ENCODE measurements around the gene LRRC3B.
"Not testable (repeated sequence)": the region's sequence is repeated elsewhere in the genome, so short reads cannot be mapped to it uniquely, and the experiment has no call there.

The LRRC3B gene, protein sequence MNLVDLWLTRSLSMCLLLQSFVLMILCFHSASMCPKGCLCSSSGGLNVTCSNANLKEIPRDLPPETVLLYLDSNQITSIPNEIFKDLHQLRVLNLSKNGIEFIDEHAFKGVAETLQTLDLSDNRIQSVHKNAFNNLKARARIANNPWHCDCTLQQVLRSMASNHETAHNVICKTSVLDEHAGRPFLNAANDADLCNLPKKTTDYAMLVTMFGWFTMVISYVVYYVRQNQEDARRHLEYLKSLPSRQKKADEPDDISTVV

DNA sequence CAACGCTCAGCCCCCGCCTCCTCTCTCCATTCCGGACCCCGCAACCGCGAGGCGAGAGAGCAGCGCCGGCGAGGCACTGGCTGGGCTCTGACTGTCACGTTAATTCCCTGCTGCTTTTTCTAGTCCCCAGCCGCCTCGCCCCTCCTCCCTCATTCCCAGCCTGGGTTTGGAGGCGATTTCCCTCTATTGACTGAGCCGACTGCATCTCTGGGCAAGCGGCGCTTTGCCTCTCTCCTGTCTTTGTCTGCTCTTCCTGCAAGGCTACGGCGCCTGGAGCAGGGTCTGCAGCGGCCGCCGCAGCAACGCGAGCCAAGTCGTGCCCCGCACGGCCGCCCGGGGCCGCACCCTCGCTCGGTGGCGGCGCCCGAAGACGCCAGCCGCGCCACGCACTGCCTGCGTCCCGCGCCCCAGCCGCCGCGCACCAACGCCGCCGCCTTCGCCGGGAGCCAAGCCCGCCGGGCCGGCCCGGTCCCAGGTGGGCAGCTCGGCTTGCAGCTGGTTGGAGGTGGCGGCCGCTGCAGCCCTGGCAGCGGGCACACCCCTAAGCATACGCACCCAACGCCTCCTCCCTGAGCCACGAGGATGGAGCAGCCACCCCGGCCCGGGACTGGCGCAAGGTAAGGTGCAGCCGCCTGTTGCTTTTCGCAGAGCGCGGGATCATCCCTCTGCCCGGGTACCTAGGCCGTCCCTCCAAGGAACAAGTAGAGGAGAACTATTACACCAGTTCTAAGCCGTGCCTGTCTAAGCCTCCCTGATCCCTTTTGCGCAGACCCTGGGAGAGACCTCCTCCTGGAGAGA lies at the start of gene LRRC3B:
Gene LRRC3B (plus strand): TSS at position 152 of the 798 bp plus-strand sequence. CDS start 86,901 bp downstream, outside the sequence.
- DNase-seq = no peak

DNA sequence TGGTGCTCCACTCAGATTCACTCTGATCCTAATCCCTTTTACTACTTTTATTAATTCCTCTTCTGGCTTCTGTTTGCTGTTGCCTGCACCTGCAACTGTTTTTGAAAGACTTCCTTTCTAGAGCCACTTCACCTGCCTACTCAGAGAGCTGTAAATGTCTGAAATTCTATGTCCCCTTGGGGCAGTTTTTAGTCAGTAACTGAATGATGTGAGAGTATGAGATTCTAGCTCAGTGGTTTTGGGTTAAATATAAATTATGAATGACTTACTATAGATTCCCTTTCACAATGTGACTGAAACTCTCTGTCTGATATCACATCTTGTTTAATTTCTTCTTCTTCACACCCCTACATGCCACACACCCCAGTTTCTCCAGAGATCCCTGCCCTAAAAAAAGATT lies 47.8 kb upstream of the LRRC3B start:
- no peak for DNase-seq

DNA sequence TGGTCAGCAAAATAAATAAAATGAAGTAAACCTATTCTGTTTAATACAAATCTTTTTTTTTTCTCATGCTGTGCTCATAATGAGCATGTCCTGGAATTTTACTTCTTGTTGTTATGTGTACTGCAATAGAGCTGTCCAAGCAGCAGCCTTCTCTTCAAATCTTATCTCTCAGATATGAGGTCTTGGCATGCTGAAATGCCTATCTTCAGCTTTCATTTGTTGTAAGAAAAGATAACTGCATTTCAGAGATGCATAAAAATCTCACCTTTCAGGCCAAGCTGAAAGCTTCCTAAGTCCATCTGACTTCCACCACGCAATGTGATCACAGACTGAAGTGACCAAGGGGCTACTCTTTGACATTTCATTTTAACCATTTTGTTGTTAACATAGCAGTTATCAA lies 43.5 kb upstream of the LRRC3B start:
- no peak for DNase-seq

DNA sequence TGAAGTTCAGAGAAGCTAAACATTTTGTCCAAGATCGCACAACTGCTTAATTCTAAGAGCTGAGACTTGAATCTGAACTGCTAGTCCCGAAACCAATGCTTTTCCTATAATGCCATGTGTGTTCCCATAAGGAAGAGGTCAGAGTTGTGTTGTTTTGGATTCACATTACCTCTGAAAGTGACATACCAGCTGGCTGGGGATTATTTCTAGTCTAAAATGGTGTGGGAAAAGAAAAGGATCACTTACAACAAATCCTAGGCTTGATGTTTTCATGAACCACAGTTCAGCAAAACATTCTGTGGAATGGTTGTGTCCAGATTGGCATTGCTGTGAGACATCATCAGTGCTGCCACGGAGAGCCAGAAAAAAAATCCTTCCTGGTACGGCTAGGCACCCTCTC lies 35.0 kb upstream of the LRRC3B start:
- DNase-seq = no peak

DNA sequence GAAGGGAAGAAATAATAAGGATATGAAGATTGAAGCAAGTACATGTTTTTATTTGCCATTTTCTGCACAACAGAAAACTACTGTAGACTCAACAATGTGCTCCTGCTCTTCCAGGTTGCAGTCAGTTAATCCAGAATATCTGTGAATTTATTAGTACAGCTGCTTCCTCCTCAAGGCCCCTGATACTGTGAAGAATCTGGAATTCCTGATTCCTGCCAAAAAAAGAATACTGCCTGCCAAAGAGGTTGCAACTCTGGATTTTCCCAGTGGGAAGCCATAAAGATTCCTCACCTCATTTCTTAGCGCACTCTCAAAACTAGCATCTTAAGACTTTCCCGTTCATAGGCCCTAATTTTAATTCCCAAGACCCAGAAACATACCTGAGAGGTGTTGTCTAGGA lies 33.6 kb upstream of the LRRC3B start:
- DNase-seq = no peak

DNA sequence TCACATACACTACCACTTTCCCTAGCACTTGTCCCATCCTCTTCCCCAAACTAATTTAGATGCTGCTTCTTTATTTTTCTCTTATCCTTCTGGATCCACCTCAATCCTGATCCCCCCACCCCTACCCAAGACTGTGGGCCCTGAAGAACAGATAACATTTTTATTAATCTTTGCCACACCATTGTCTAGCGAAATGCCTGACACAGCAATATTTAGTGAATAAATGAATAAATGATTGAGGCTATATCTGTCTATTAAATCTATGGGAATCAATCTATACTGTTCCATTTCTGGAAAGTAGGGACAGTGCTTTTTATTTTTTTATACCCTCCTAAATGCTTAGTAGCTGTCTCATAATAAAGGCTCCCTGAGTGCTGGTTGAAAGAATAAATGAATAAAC lies 32.9 kb upstream of the LRRC3B start:
- DNase-seq = no peak

DNA sequence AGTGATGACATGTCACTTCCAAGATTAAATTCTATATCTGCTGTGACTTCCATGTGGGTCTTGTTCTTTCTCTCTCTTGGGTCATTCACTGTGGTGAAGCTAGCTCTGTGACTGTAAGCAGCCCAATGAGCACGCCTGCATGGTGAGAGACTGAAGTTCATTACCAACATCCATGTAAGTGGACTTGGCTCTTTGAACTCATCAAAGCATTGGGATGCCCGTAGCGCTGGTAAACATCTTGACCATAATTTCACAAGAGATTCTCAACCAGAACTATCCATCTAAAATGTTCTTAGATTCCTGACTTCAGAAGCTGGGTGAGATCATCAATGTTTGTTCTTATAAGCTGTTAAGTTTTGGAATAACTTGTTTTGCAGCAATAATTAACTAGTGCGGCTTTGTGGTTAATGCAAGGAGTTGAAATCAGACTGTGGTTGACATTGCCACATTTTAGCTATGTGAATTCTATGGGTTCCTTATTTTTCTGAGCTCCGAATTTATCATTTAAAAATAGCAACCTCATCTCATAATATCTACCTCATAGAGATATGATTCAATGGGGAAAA lies 31.6 kb upstream of the LRRC3B start:
- no peak for DNase-seq

DNA sequence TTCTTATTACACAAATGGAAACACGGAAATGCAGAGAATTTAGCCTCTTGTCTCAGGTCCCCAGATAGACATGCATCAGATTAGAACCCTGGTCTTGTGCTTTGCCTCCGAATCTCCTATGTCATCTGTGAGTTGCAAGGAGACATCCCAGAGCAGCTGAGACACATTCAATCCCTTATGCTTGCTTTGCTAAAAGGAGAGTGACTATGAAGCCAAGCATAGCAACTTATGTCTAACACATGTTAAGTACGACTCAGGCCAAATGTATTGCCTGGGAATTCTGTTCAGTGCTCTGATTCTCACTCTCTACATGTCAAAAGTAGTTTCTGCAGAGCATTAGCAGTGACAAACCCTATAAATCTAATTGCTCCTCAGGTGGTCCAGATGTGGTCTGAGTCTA lies 30.6 kb upstream of the LRRC3B start:
- DNase-seq = no peak

DNA sequence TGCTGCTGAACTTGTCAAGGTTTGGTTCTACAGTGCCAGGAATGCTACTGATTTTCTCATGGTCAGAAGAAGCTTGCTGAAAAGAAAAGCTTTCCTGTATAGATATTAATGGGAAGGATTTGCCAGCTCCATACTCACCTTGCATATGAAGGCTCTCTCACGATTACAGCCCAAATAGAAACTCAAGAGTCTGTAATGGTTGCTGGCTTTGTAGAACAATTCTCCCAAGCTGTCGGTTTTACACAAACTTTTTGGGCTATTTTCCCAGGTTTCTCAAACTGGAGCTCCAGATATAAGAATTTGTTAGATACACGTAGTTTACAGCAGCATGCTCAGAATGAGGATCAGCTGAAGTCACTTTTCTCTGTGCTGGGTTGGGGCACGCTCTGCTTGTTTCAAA lies 30.1 kb upstream of the LRRC3B start:
- no peak for DNase-seq

DNA sequence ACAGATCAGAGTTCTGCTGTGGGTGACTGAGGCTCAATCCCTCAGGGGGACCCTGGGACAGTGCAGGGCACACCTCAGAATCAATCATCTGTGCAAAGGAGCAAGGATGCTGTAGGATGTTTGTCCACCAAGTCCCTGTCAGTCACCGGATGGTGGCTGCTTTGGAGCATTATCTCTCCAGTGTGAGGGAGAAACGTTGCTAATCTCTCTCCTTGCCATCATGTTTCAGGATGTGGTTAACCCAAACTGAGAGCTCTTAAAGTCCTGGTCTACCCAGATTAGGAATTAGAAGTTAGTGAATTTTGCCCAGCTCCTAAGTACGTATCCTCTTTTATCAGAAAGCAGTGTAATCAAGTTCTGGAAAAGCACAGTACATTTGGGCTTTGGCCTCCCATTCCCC lies 26.2 kb upstream of the LRRC3B start:
- no peak for DNase-seq

DNA sequence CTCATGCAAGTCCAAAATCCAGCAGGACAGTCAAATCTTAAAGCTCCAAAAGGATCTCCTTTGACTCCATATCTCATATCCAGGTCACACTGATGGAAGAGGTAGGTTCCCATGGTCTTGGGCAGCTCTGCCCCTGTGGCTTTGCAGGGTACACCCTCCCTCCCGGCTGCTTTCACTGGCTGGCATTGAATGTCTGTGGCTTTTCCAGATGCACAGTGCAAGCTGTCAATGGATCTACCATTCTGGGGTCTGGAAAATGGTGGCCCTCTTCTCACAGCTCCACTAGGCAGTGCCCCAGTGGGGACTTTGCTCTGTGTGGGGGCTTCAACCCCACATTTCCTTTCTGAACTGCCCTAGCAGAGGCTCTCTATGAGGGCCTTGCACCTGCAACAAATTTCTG lies 19.3 kb upstream of the LRRC3B start:
- not testable (repeated sequence) for DNase-seq

DNA sequence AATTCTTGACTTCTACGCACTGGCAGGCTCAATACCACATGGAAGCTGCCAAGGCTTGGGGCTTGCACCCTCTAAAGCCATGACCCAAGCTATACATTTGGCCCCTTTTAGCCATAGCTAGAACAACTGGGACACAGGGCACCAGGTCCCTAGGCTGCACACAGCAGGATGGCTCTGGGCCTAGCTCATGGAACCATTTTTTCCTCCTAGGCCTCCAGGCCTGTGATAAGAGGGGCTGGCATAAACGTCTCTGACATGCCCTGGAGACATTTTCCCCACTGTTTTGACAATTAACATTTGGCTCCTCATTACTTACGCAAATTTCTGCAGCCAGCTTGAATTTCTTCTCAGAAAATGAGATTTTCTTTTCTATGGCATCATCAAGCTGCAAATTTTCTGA lies 18.8 kb upstream of the LRRC3B start:
- DNase-seq = not testable (repeated sequence)

DNA sequence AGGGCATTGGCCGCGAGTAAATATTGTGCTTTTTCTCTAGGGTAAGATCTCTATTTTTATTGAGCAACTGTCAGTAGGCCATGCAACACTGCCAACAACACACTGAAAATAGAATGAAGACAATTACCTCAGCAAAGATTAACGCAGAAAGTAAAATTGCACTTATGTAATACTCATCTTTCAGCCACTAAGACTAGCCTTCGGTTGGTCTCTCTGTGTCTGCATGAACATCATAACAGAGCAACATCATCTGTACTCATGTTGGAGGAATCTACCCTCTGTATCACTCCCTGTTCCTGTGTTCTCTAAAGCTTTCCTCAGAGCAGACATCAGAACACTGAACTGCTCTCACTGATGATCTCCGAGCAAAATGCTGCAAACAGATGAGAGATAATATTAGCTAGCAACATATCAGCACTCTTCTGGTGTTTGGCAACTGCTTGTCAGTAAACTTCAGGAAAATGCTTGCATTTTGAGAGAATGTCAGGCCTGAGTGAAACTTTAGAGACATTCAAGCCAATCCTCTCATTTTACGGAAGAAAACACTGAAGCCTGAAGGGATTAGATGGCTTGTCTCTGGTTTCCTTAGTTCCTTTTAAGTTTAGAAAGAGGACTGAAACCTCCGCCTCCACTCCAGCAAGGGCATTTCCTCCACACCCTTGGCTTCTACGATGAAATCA lies 8.4 kb upstream of the LRRC3B start:
- DNase-seq = no peak

DNA sequence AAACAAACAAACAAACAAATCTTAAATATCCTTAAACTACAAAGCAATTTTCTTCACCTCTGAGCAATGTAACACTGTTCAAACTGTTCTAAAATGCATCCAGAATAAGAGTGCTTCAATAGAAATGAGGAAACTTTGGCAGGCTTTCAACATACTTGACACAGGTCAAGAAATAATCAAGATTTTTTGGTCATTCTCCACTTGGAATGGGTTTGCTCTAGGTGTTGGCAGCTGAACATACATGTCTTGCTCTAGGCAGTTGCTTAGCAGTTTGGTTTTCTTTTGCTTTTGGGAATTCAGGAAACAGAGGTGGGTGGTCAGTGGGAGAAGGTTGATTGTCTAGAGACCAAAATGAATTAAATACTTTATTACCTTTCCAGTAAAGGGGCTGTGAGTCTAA lies 1.4 kb upstream of the LRRC3B start:
- DNase-seq = no peak

DNA sequence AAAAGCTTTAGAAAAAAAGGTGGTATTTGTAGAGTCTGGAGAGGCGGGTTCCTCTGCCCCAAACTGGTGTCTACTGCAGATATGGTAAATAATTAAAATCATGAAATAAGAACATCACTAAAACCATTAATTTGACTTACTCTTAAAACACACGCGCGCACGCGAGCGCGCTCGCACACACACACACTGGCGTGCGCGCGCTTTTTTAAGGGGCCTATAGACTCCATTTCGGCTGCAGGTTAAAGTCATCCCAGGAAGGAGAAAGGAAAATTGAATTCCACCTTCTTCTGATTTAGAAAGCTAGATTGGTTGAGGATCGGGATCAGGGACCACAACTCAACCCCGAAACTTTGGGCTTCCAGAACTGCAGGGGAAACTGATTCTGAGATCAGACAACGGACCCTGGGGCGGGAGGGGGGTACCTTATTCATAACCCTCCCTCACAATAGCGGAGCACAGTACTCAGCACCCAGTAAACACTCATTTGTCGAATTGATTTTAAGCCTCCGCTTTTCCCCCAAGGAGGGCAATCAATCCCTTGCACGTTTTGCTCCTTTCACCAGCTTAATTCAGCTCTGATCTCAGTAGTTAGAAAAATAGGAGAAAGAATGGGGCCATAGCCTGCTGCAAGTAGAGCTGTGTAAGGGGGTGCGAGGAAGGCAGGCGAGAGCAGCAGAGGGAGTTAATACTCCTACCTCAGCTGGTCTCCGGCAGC lies 509 bp upstream of the LRRC3B start:
- DNase-seq = no peak

DNA sequence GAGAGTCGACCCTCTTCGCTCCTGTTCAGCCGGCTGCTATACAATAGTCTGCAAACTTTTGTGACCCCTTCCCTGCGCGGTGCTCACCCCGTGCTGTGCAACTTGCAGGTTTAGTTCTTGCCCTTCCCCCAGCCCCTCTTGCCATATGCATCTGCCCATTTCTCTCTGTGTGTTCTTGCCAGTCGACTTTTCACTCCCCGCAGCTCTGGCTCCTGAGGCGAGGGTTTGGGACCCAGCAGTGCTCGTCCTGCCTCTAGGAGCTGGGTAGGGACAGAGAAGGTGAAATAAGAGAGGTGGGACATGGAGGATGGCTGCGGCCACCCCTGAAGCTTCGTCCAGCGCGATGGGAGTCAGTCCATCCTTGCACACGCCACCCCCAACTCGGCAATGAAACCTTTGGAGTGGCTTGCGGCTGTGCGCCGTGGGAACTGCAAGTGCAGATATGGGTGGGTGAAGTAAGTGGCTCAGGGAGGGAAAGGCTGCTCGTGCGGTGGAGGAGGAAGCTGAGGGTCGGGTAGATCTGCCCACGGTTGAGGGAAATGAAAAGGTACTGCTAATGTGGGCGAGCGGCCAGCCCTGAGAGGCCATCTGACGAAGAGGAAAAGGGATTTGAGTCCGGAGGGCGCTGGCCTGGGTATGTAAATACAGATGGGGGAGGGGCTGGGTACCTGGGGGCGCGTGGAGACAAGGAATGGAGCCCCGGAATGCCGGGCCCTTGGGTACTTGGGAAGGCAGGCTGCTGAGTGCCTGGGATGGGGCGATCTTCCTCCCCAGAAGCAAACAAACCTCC lies 1.0 kb downstream of the LRRC3B start:
- DNase-seq = no peak

DNA sequence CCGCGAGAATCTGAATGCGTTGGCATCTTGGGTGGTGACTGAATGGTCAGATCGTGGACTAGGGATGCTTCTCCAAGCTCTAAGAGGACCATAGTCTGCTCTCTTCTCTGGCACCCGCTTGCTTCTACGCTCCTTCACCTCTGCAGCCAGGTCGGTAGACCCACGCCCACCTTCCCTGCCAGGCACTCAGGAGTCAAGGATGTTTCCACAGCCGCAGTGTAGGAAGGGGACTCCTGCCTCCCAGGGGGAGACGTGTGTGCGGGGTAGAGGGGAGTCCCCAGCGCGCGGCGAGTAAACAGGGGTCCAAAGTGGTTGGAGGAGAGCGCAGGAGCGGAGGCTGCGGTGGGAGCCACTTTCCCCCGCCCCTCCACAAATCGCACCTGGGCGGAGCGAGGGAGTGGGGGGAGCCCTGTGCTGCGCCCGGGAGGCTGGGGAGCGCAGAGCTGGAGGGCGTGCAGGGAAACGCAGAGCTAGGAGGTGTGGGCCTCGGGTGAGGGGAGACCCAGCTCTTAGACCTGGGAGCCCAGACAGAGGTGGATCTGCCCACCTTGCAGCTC lies 1.7 kb downstream of the LRRC3B start:
- DNase-seq = no peak

DNA sequence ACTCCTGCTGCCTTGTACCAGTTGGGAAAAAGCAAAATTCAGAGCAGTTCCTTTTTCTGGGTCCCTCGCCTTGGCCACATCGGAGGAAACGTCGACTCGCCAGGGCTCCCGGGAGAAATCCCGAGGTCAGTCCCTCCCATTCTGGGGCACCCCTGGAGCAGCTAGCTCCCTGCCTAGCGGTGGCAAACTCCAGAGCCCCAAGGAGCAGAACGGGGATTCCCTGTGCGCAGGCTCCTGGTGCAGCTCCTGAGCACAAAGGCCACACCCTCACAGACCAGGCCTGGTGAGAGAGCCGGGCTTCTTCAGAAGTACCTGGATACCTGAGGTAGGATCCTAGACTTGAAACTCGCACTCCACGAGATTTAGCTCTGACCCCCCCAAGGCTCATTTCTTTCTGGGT lies 2.6 kb downstream of the LRRC3B start:
- no peak for DNase-seq

DNA sequence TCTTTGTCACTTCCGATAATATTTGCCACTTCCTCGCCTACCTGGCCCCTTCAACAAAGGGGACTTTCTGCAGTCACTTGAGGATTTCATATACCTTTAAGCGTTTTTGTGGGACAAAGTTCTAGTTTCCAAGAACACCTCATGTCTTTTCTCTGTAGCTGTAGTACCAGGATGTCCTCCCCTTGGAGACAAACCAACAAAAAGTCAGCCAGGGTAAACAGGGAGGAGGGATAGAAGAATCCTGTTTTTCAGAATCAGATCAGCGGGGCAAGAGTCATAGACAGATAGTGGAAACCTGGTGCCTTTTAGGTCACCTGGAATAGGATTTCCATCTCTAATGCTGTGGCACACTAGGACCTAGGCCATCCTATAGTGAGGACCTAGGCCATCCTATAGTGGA lies 4.5 kb downstream of the LRRC3B start:
- DNase-seq = no peak

DNA sequence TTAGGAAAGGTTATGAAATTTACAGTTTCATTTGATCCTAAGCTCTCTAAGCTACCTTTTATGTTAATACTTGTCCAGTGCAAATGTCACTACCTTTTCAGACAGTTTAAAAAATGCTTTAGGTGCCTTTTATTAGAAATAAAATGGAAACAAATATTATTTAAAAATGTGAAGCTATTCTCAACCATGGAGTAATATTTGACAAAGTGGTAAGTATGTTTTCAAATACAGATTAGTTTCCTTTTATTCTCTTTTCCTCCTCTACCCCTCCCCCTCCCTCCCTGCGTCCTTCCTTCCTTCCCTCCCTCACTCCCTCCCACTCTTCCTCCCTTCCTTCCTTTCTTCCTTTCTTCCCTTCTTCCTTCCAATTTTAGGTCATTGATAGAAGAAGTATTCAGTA lies 6.3 kb downstream of the LRRC3B start:
- DNase-seq = no peak

DNA sequence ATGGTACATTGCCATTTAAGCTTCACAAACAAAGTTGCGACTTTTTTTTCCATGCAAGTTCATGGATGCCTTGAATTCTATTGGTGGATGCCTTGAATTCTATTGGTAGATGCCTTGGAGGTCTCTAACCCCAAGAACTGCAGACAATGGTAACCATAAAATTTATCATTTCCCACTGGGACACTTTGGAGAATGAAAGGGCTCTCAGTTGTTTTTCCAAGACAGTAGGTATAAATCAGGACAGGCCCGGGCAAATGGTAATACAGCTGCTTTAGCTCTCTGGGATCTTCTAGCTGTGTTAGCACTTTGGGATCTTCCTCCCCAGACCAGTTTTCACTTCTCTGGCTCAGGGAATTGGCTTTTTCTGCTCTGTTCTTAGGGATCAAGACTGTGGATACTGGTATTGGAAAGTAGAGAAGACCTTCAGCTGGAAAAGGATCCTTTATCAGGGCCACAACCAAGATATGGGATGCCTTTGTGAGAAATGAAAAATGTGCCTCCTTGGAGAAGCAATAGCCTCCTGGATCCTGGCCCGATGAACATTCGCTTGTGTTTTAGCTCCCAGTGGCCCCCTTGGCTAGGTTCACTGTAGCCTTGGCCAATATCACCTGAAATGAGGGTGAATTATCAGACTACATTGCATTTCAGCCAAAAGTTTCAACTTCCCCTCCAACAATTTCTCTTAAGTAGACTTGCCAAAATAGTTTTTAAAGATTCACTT lies 8.3 kb downstream of the LRRC3B start:
- DNase-seq = no peak
